Endodermal cell (in vitro differentiated cells): ENCODE data around the gene KLK7. TPM values are rescaled to one million over a fixed set of nuclear protein-coding genes. Genes with fewer than 3 reads are reported as not detected.

ENCODE experiments used
- DNase-seq: peaks from one replicate; pipeline ENCODE4 v3.0.0-alpha.2; 2017
- H3K27ac ChIP-seq: 2 replicates; pipeline ENCODE4 v1.5.1; 2013; ENCODE audit warnings: mild to moderate bottlenecking, low read depth, low read length, moderate library complexity
- H3K27me3 ChIP-seq: 2 replicates; pipeline ENCODE4 v1.6.1; 2013; ENCODE audit warnings: mild to moderate bottlenecking, low read length, moderate library complexity; ENCODE audit not compliant: insufficient read depth, control insufficient read depth, poor library complexity, severe bottlenecking
- H3K36me3 ChIP-seq: 2 replicates; pipeline ENCODE4 v1.7.0; 2013; ENCODE audit warnings: mild to moderate bottlenecking, low read length, moderate library complexity; ENCODE audit not compliant: control insufficient read depth, insufficient read depth
- H3K4me1 ChIP-seq: one replicate; pipeline ENCODE4 v1.7.0; 2013; ENCODE audit warnings: low read length; ENCODE audit not compliant: control insufficient read depth, insufficient read depth
- H3K4me3 ChIP-seq: 2 replicates; pipeline ENCODE4 v1.5.1; 2013; ENCODE audit warnings: mild to moderate bottlenecking, low read length, moderate library complexity
- H3K9ac ChIP-seq: 2 replicates; pipeline ENCODE4 v1.6.1; 2013; ENCODE audit warnings: mild to moderate bottlenecking, low read length, moderate library complexity; ENCODE audit not compliant: poor library complexity, severe bottlenecking; ENCODE audit errors: extremely low read depth
- H3K9me3 ChIP-seq: 2 replicates; pipeline ENCODE4 v1.6.1; 2013; ENCODE audit warnings: mild to moderate bottlenecking, low read length, moderate library complexity; ENCODE audit not compliant: control insufficient read depth
- H3K27ac Mint-ChIP-seq: 2 replicates; pipeline ENCODE4 v1.8.0; 2020; ENCODE audit warnings: mixed read lengths
- H3K27me3 Mint-ChIP-seq: 2 replicates; pipeline ENCODE4 v1.8.0; 2021; ENCODE audit warnings: mild to moderate bottlenecking, mixed read lengths; ENCODE audit not compliant: insufficient read depth
- H3K36me3 Mint-ChIP-seq: 2 replicates; pipeline ENCODE4 v1.8.0; 2020; ENCODE audit warnings: low read depth, mixed read lengths
- H3K4me1 Mint-ChIP-seq: 2 replicates; pipeline ENCODE4 v1.8.0; 2020; ENCODE audit warnings: mixed read lengths
- H3K4me3 Mint-ChIP-seq: 2 replicates; pipeline ENCODE4 v1.8.0; 2020; ENCODE audit warnings: mild to moderate bottlenecking, moderate library complexity, mixed read lengths
- H3K9me3 Mint-ChIP-seq: 2 replicates; pipeline ENCODE4 v1.8.0; 2020; ENCODE audit warnings: mild to moderate bottlenecking, mixed read lengths
- WGBS, 2 experiments: methylation state at CpG; one replicate each; pipeline versions ENCODE4 v1.1.5 to v1.1.7; 2013; ENCODE audit warnings: missing lambda C conversion rate in 2 of 2, mixed read lengths in 1 of 2; ENCODE audit not compliant: insufficient coverage in 1 of 2, insufficient read length in 1 of 2; 5-methylcytosine and 5-hydroxymethylcytosine counted together
- total RNA-seq, 2 donors: library from RNA; stranded (reverse); fragmentation: NEBNext Ultra II Directional in 1 of 2; extraction: Animal tissue kit (Norgen Biotek cat#: 25700) in 1 of 2; gene quantifications; 2 replicates in 1 of 2; 3 replicates in 1 of 2; pipeline ENCODE4 v1.2.1, GENCODE V29; 2021
- TF ChIP-seq, protein P1 (sequence below): fragments of 200-600 bp; sonication (generic); conservative IDR thresholded peaks from 2 replicates; pipeline ENCODE4 v1.5.0; 2021; ENCODE audit warnings: antibody characterized with exemption, mild to moderate bottlenecking

KLK7 gene
- total RNA-seq, 2 donors from 2014 or later: not detected

DNA sequence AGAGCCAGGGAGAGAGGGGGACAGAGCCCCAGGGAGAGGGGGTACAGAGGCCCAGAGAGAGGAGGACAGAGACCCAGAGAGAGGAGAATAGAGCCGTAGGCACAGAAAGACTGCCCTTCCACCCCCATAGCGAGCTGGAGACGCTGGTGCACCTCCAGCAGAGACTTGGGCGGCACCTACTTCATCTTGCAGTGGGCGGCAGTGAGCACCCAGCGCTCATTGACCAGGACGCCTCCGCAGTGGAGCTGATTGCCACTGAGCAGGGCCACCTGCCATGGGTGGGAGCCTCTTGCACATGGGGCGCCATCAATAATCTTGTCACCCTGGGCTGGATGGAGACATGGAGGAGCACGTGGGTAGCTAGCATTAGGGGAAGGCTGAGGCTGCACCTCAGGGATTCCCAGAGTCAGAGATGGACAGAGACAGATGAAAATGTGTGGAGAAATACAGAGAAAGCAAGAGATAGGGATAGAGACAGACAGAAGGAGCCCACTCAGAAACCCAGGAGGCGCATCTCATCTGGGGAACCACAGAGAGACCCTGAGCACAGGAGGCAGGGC is 2.0 kb downstream of the KLK7 start:
- no peak overlapping the region for H3K27ac Mint-ChIP-seq
- TF ChIP-seq, protein P1, sequence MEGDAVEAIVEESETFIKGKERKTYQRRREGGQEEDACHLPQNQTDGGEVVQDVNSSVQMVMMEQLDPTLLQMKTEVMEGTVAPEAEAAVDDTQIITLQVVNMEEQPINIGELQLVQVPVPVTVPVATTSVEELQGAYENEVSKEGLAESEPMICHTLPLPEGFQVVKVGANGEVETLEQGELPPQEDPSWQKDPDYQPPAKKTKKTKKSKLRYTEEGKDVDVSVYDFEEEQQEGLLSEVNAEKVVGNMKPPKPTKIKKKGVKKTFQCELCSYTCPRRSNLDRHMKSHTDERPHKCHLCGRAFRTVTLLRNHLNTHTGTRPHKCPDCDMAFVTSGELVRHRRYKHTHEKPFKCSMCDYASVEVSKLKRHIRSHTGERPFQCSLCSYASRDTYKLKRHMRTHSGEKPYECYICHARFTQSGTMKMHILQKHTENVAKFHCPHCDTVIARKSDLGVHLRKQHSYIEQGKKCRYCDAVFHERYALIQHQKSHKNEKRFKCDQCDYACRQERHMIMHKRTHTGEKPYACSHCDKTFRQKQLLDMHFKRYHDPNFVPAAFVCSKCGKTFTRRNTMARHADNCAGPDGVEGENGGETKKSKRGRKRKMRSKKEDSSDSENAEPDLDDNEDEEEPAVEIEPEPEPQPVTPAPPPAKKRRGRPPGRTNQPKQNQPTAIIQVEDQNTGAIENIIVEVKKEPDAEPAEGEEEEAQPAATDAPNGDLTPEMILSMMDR: no peak
- no peak overlapping the region for H3K27ac ChIP-seq
- no peaks in the 10 kb centered on the region for H3K36me3 Mint-ChIP-seq
- DNase-seq: peak; percentile 46
- 70 to 74% methylated on average over 10 to 11 of the region's 11 CpGs for WGBS, 2 experiments
- H3K27me3 Mint-ChIP-seq: peaks cover 61% of the 10 kb centered on the region
- no peak overlapping the region for H3K4me3 Mint-ChIP-seq
- H3K27me3 ChIP-seq: peaks cover 10% of the 10 kb centered on the region
- no peak overlapping the region for H3K4me3 ChIP-seq
- H3K9ac ChIP-seq: no peak overlapping the region
- H3K36me3 ChIP-seq: no peaks in the 10 kb centered on the region
- H3K9me3 Mint-ChIP-seq: peaks cover 4% of the 10 kb centered on the region
- no peaks in the 10 kb centered on the region for H3K4me1 ChIP-seq
- H3K4me1 Mint-ChIP-seq: no peaks in the 10 kb centered on the region
- no peaks in the 10 kb centered on the region for H3K9me3 ChIP-seq

DNA sequence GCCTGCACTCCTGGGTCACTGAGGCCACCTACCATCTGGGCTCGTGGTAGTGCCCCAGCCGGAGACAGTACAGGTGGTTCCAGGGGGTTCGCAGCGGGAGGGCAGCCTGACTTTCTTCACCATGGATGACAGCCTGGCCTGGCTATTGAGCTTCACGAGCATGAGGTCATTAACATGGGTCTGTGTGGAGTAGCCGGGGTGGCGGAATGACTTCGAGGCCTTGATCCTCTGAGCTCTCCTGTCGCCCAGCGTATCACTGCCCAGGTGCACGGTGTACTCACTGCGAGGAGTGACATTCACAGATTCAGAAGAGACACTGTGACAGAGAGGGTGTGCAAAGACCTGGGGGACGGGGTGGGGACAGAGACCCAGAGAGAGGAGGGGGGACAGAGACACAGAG is 3.5 kb downstream of the KLK7 start:
- H3K36me3 Mint-ChIP-seq: no peaks in the 10 kb centered on the region
- no peak overlapping the region for H3K27ac Mint-ChIP-seq
- 86 to 90% methylated on average over 12 to 13 of the region's 13 CpGs for WGBS, 2 experiments

DNA sequence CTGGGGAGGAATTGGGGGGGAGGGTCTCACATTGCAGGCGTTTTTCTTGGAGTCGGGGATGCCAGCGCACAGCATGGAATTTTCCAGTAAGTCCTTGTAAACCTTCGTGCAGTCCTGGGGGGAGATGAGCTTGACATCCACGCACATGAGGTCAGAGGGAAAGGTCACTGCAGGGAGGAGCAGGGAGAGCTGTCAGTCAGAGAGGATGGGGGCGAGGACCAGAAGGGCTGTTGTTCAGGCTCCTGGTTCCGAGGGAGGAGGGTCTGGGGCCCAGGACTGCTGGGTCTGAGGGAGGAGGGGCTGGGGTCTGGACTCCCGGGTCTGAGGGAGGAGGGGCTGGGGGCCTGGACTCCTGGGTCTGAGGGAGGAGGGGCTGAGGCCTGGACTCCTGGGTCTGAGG is 4.0 kb downstream of the KLK7 start:
- no peaks in the 10 kb centered on the region for H3K4me1 ChIP-seq
- TF ChIP-seq, protein P1: no peak
- Mint-ChIP-seq H3K4me1 (no peaks in the 10 kb centered on the region), H3K27me3 (peaks cover 47% of the 10 kb centered on the region), H3K36me3 (no peaks in the 10 kb centered on the region), H3K27ac (no peak overlapping the region), H3K9me3 (no peaks in the 10 kb centered on the region), H3K4me3 (no peak overlapping the region)
- H3K36me3 ChIP-seq: no peaks in the 10 kb centered on the region
- DNase-seq: peak; percentile 50
- H3K4me3 ChIP-seq: no peak overlapping the region
- H3K9ac ChIP-seq: no peak overlapping the region
- H3K27me3 ChIP-seq: peaks cover 10% of the 10 kb centered on the region
- no peaks in the 10 kb centered on the region for H3K9me3 ChIP-seq
- 80% methylated on average over 1 to 8 of the region's 8 CpGs for WGBS, 2 experiments
- H3K27ac ChIP-seq: no peak overlapping the region

More for the DNA sequence above, 3.5 kb downstream of the KLK7 start:
- Histone ChIP-seq H3K27me3 (peaks cover 10% of the 10 kb centered on the region), H3K9ac (no peak overlapping the region), H3K27ac (no peak overlapping the region), H3K36me3 (no peaks in the 10 kb centered on the region), H3K9me3 (no peaks in the 10 kb centered on the region), H3K4me1 (no peaks in the 10 kb centered on the region), H3K4me3 (no peak overlapping the region)
- peaks cover 52% of the 10 kb centered on the region for H3K27me3 Mint-ChIP-seq
- H3K4me3 Mint-ChIP-seq: no peak overlapping the region
- peaks cover 3% of the 10 kb centered on the region for H3K9me3 Mint-ChIP-seq
- H3K4me1 Mint-ChIP-seq: no peaks in the 10 kb centered on the region
- TF ChIP-seq, protein P1: no peak
- DNase-seq: peak; percentile 59
